ENCODE data around the gene MTARC1. TPM values are rescaled to one million over a fixed set of nuclear protein-coding genes. Genes with fewer than 3 reads are reported as not detected.

MTARC1 gene
- total RNA-seq, 1 donor from 2014 or later, result 9.6 TPM

DNA sequence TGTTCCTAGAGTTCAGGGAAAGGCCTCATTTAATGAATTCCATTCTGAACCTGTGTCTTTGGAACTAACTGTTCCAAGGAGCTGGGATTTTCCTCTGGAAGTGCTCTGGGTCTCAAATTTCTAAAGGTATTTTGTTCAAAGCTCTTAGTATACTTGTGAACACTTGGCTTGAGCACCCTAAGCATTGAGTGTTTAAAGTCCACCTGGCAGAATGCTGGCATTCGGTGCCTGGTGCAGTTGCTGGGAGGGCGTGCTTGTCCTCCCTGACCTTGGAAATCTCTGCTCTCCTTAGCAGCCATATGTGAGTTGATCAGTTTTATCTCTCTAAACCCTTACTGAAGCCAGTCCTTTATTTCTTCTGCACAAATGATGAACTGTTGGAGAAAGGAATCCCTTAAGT lies 35.6 kb upstream of the MTARC1 start:
- DNase-seq (ENCODE audit: extremely low spot score in 2 of 2), result no peak
- H3K27ac ChIP-seq, result no peak overlapping the region
- H3K9me3 ChIP-seq, result no peaks in the 10 kb centered on the region
- no peak overlapping the region for H3K4me3 ChIP-seq
- peaks cover 35% of the 10 kb centered on the region for H3K4me1 ChIP-seq
- intact Hi-C loops (cut with DNase I), result no loop called here
- H3K27me3 ChIP-seq, result no peaks in the 10 kb centered on the region
- peaks cover 0 to 9% of the 10 kb centered on the region in 2 donors for H3K36me3 ChIP-seq
- TF ChIP-seq POLR2A (IDR thresholded peaks at IDR 0.05), result no peak
- TF ChIP-seq, protein P1, sequence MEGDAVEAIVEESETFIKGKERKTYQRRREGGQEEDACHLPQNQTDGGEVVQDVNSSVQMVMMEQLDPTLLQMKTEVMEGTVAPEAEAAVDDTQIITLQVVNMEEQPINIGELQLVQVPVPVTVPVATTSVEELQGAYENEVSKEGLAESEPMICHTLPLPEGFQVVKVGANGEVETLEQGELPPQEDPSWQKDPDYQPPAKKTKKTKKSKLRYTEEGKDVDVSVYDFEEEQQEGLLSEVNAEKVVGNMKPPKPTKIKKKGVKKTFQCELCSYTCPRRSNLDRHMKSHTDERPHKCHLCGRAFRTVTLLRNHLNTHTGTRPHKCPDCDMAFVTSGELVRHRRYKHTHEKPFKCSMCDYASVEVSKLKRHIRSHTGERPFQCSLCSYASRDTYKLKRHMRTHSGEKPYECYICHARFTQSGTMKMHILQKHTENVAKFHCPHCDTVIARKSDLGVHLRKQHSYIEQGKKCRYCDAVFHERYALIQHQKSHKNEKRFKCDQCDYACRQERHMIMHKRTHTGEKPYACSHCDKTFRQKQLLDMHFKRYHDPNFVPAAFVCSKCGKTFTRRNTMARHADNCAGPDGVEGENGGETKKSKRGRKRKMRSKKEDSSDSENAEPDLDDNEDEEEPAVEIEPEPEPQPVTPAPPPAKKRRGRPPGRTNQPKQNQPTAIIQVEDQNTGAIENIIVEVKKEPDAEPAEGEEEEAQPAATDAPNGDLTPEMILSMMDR (IDR thresholded peaks at IDR 0.05), result no peak
- TF ChIP-seq POLR2AphosphoS5 (IDR thresholded peaks at IDR 0.05; ENCODE audit: insufficient read depth in 1 of 2, low read depth in 1 of 2), result no peak

- TF ChIP-seq, protein P1 (IDR thresholded peaks at IDR 0.05), result no peak
- TF ChIP-seq POLR2A (IDR thresholded peaks at IDR 0.05) (no peak), POLR2AphosphoS5 (IDR thresholded peaks at IDR 0.05; ENCODE audit: insufficient read depth in 1 of 2, low read depth in 1 of 2) (no peak)
- intact Hi-C loops (cut with DNase I), result no loop called here
- Histone ChIP-seq H3K4me1 (peaks cover 21% of the 10 kb centered on the region), H3K9me3 (no peaks in the 10 kb centered on the region), H3K4me3 (no peak overlapping the region), H3K36me3 (peaks cover 0 to 15% of the 10 kb centered on the region in 2 donors), H3K27me3 (no peaks in the 10 kb centered on the region), H3K27ac (no peak overlapping the region)
- DNase-seq (ENCODE audit: extremely low spot score in 2 of 2), result peak in 1 of 2 donors; percentile 56
Observed at GRCh38 chr1:220754212-220754917, 32.3 kb upstream of the MTARC1 start.

- no peak for TF ChIP-seq POLR2AphosphoS5 (IDR thresholded peaks at IDR 0.05; ENCODE audit: insufficient read depth in 1 of 2, low read depth in 1 of 2)
- H3K9me3 ChIP-seq, result no peaks in the 10 kb centered on the region
- peaks cover 0 to 15% of the 10 kb centered on the region in 2 donors for H3K36me3 ChIP-seq
- intact Hi-C loops (cut with DNase I), result no loop called here
- H3K27me3 ChIP-seq, result no peaks in the 10 kb centered on the region
- DNase-seq (ENCODE audit: extremely low spot score in 2 of 2), result no peak
- H3K4me1 ChIP-seq, result peaks cover 17% of the 10 kb centered on the region
- H3K27ac ChIP-seq, result no peak overlapping the region
- no peak overlapping the region for H3K4me3 ChIP-seq
Observed at GRCh38 chr1:220754918-220755295, 31.8 kb upstream of the MTARC1 start.

DNA sequence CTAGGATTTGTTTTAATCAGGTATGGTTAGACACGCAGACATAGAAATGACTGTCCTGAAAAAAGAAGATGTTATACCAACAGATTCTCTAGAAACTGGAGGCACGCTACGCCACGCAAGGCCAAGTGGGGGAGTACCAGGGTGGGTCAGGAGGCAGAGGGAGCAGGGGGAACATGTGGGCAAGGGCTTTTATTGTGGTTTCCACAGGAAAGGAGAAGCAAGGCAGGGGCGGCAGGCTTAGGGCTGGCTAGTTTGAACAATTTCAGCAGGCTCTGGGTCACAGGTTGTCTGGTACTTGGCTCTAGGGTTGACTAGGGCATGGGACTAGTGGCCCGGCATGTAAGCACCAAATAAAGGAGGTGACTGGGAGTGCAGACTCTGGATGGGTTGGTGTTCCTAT lies 31.4 kb upstream of the MTARC1 start:
- Histone ChIP-seq H3K4me1 (peaks cover 13% of the 10 kb centered on the region), H3K27ac (no peak overlapping the region), H3K36me3 (peaks cover 0 to 15% of the 10 kb centered on the region in 2 donors), H3K4me3 (no peak overlapping the region), H3K9me3 (no peaks in the 10 kb centered on the region), H3K27me3 (no peaks in the 10 kb centered on the region)
- intact Hi-C loops (cut with DNase I), result no loop called here
- peak in 1 of 2 donors; percentile 49 for DNase-seq (ENCODE audit: extremely low spot score in 2 of 2)
- TF ChIP-seq POLR2A (IDR thresholded peaks at IDR 0.05) (no peak), POLR2AphosphoS5 (IDR thresholded peaks at IDR 0.05; ENCODE audit: insufficient read depth in 1 of 2, low read depth in 1 of 2) (no peak)
- TF ChIP-seq, protein P1 (IDR thresholded peaks at IDR 0.05), result no peak

GRCh38 chr1:220757441-220757840 lies 29.3 kb upstream of the MTARC1 start:
- intact Hi-C loops (cut with DNase I), result no loop called here
- Histone ChIP-seq H3K4me3 (no peak overlapping the region), H3K27ac (no peak overlapping the region), H3K9me3 (no peaks in the 10 kb centered on the region), H3K4me1 (no peaks in the 10 kb centered on the region), H3K27me3 (no peaks in the 10 kb centered on the region), H3K36me3 (peaks cover 0 to 15% of the 10 kb centered on the region in 2 donors)
- TF ChIP-seq POLR2A (IDR thresholded peaks at IDR 0.05) (no peak), POLR2AphosphoS5 (IDR thresholded peaks at IDR 0.05; ENCODE audit: insufficient read depth in 1 of 2, low read depth in 1 of 2) (no peak)
- TF ChIP-seq, protein P1 (IDR thresholded peaks at IDR 0.05), result no peak
- no peak for DNase-seq (ENCODE audit: extremely low spot score in 2 of 2)

All from vagina (tissue), 2 donors.